Activated CD8-positive, alpha-beta memory T cell treated with anti-CD3 and anti-CD28 coated beads, Interleukin-2, amount 50 U/mL, for 4 hours (primary cell): Measurements from ENCODE around the gene EXOC4.

Experiments used
- DNase-seq: peaks from one replicate; pipeline ENCODE4 v3.0.0-alpha.2; 2020

The EXOC4 gene

GRCh38 chr7:133549633-133550032, 296.8 kb downstream of the EXOC4 start:
- no peak for DNase-seq

GRCh38 chr7:133550145-133550544, 297.3 kb downstream of the EXOC4 start:
- no peak for DNase-seq

- DNase-seq, result no peak
These were observed 297.9 kb downstream of the EXOC4 start for GRCh38 chr7:133550811-133551210.

- DNase-seq, result no peak
These were observed 298.6 kb downstream of the EXOC4 start for GRCh38 chr7:133551466-133551865.

GRCh38 chr7:133552079-133552478, 299.2 kb downstream of the EXOC4 start:
- DNase-seq, result no peak

- DNase-seq, result no peak
These were observed 301.5 kb downstream of the EXOC4 start for GRCh38 chr7:133554330-133554729.

- no peak for DNase-seq
These were observed 303.2 kb downstream of the EXOC4 start for GRCh38 chr7:133556048-133556447.

GRCh38 chr7:133556553-133556952, 303.7 kb downstream of the EXOC4 start:
- no peak for DNase-seq

- no peak for DNase-seq
These were observed 308.0 kb downstream of the EXOC4 start for GRCh38 chr7:133560900-133561299.

GRCh38 chr7:133561396-133561795, 308.5 kb downstream of the EXOC4 start:
- no peak for DNase-seq

GRCh38 chr7:133562621-133563020, 309.7 kb downstream of the EXOC4 start:
- no peak for DNase-seq

GRCh38 chr7:133563251-133563650, 310.4 kb downstream of the EXOC4 start:
- DNase-seq, result no peak

- no peak for DNase-seq
These were observed 311.6 kb downstream of the EXOC4 start for GRCh38 chr7:133564484-133564883.

- no peak for DNase-seq
These were observed 315.7 kb downstream of the EXOC4 start for GRCh38 chr7:133568544-133568943.

- DNase-seq, result no peak
These were observed 317.4 kb downstream of the EXOC4 start for GRCh38 chr7:133570321-133570720.

- no peak for DNase-seq
These were observed 318.2 kb downstream of the EXOC4 start for GRCh38 chr7:133571076-133571475.

- no peak for DNase-seq
These were observed 319.2 kb downstream of the EXOC4 start for GRCh38 chr7:133572087-133572486.

GRCh38 chr7:133572843-133573242, 320.0 kb downstream of the EXOC4 start:
- no peak for DNase-seq

GRCh38 chr7:133573554-133574265, 320.8 kb downstream of the EXOC4 start:
- DNase-seq, result no peak

GRCh38 chr7:133575726-133576440, 323.0 kb downstream of the EXOC4 start:
- no peak for DNase-seq

- no peak for DNase-seq
These were observed 323.8 kb downstream of the EXOC4 start for GRCh38 chr7:133576612-133577168.

- no peak for DNase-seq
These were observed 330.1 kb downstream of the EXOC4 start for GRCh38 chr7:133582766-133583523.

GRCh38 chr7:133583545-133584171, 330.8 kb downstream of the EXOC4 start:
- no peak for DNase-seq
